Keratinocyte (primary cell): ENCODE results near the gene PFDN2. TPM values are rescaled to one million over a fixed set of nuclear protein-coding genes. Genes with fewer than 3 reads are reported as not detected.

Experiments
- DNase-seq: peaks from one replicate; pipeline ENCODE4 v3.0.0-alpha.2; 2011; ENCODE audit warnings: low read depth, missing footprints, low spot score
- FAIRE-seq: peaks from 2 replicates; lab custom pipeline; 2011; peaks lifted over from hg19 to GRCh38; lab: Jason Lieb, UNC
- H2AFZ ChIP-seq: 2 replicates; pipeline ENCODE4 v1.6.0; 2012; ENCODE audit warnings: low read length, control low read depth, inconsistent platforms; ENCODE audit not compliant: control insufficient read depth
- H3K27ac ChIP-seq: 2 replicates; pipeline ENCODE4 v1.5.1; 2011; ENCODE audit warnings: low read length; ENCODE audit not compliant: control insufficient read depth, insufficient read depth
- H3K27me3 ChIP-seq: 3 replicates; pipeline ENCODE4 v1.6.0; 2011; ENCODE audit warnings: low read length; ENCODE audit not compliant: control insufficient read depth, insufficient read depth; ENCODE audit errors: extremely low read depth
- H3K36me3 ChIP-seq, 2 experiments: 2 replicates in 1 of 2; 3 replicates in 1 of 2; pipeline ENCODE4 v1.5.1; 2011; ENCODE audit warnings: low read length in 2 of 2, mild to moderate bottlenecking in 1 of 2; ENCODE audit not compliant: control insufficient read depth in 2 of 2, insufficient read depth in 2 of 2; ENCODE audit errors: extremely low read depth in 1 of 2
- H3K4me1 ChIP-seq: 3 replicates; pipeline ENCODE4 v1.5.1; 2011; ENCODE audit warnings: low read length; ENCODE audit not compliant: control insufficient read depth, insufficient read depth; ENCODE audit errors: extremely low read depth
- H3K4me2 ChIP-seq: 3 replicates; pipeline ENCODE4 v1.6.0; 2011; ENCODE audit warnings: low read depth, low read length; ENCODE audit not compliant: control insufficient read depth, insufficient read depth; ENCODE audit errors: extremely low read depth
- H3K4me3 ChIP-seq, 3 experiments: fragments of 200-600 bp in 1 of 3; sonication (generic) in 1 of 3; 2 replicates in 2 of 3; 3 replicates in 1 of 3; pipeline ENCODE4 v1.5.1; 2011 to 2016; ENCODE audit warnings: low read length in 3 of 3, mild to moderate bottlenecking in 3 of 3, control low read depth in 2 of 3, inconsistent platforms in 1 of 3, low read depth in 1 of 3, mixed read lengths in 1 of 3, mixed run types in 1 of 3, moderate library complexity in 1 of 3; ENCODE audit not compliant: control insufficient read depth in 2 of 3, insufficient read depth in 2 of 3; ENCODE audit errors: extremely low read depth in 1 of 3
- H3K79me2 ChIP-seq: 2 replicates; pipeline ENCODE4 v1.6.0; 2012; ENCODE audit warnings: low read length; ENCODE audit not compliant: control insufficient read depth, insufficient read depth
- H3K9ac ChIP-seq: 3 replicates; pipeline ENCODE4 v1.6.0; 2011; ENCODE audit warnings: low read length; ENCODE audit not compliant: control insufficient read depth, insufficient read depth; ENCODE audit errors: extremely low read depth
- H3K9me1 ChIP-seq: 3 replicates; pipeline ENCODE4 v1.6.0; 2011; ENCODE audit warnings: low read length; ENCODE audit not compliant: control insufficient read depth, insufficient read depth; ENCODE audit errors: extremely low read depth
- H3K9me3 ChIP-seq: 2 replicates; pipeline ENCODE4 v1.5.1; 2012; ENCODE audit warnings: low read depth, low read length; ENCODE audit not compliant: control insufficient read depth
- H4K20me1 ChIP-seq: 3 replicates; pipeline ENCODE4 v1.6.0; 2011; ENCODE audit warnings: low read length; ENCODE audit not compliant: control insufficient read depth, insufficient read depth; ENCODE audit errors: extremely low read depth
- EZH2 ChIP-seq: IDR thresholded peaks from one replicate; pipeline ENCODE4 v1.6.1; 2012; ENCODE audit warnings: inconsistent platforms, mild to moderate bottlenecking, low read length, moderate library complexity
- dilution Hi-C: fragments of 300-500 bp; cut with MboI; formaldehyde crosslinking; loops from one replicate; pipeline ENCODE4 v1.7.0; 2020; ENCODE audit warnings: low sequenced_read_pairs; ENCODE audit not compliant: extremely low pct_ligation_motif_present
- polyA plus RNA-seq, 5 experiments: library from polyadenylated mRNA; depleted of rRNA in 3 of 5; stranded (reverse) in 3 of 5; stranded (forward) in 1 of 5; unstranded in 1 of 5; fragments of >200 nt; gene quantifications; 1 replicate in 1 of 5; 2 replicates in 3 of 5; 3 replicates in 1 of 5; pipeline versions ENCODE4 v1.2.1 to v1.2.3, GENCODE V29; 2011 to 2012; ENCODE audit warnings: missing spikeins in 2 of 5, low read depth in 1 of 5, low replicate concordance in 1 of 5
- TF ChIP-seq, protein P1 (sequence below), 3 experiments: IDR thresholded peaks in 1 of 3; conservative IDR thresholded peaks in 1 of 3; optimal IDR thresholded peaks in 1 of 3; 2 replicates in 2 of 3; 3 replicates in 1 of 3; pipeline versions ENCODE3 to v1.5.1; 2011; ENCODE audit warnings: low read length in 3 of 3, mild to moderate bottlenecking in 3 of 3, moderate library complexity in 2 of 3, control low read depth in 1 of 3, inconsistent platforms in 1 of 3; ENCODE audit not compliant: insufficient read depth in 2 of 3; ENCODE audit errors: extremely low read depth in 1 of 3

The PFDN2 gene
- polyA plus RNA-seq, 1 donor (not counting 4 experiments of a cell fraction or from before 2014, with no cell fraction given) = 184 TPM

DNA sequence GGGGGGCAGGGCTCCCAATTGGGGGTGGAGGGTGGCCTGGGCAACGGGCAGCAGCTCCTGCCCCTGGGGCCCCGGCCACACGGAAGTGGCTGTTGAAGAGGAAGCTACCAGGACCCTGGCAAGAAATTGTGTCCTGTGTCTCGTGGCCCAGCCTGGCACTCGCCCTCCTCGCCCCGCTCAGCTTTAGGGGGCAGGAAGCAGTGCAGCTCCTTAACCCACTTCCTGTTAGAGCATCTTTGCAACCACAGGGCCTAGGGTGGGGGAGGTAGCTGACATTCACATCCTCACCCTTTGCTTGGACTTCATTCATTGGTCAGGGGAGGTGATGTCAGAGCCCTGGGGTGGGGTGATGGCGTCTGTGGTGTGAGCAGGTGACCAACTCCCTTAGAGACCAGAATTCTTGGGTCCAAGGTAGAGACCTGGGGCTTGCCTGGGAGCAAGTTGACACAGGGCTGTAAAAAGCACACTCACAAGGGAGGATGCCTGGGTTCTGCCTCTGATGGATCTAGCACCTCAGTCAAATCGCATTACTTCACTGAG lies 48.0 kb downstream of the PFDN2 start, which contains the start of gene ARHGAP30:
TSS of gene ARHGAP30 (minus strand) at position 161 of the 540 bp plus-strand sequence. CDS start 267 bp downstream, outside the sequence.
- TF ChIP-seq, protein P1, sequence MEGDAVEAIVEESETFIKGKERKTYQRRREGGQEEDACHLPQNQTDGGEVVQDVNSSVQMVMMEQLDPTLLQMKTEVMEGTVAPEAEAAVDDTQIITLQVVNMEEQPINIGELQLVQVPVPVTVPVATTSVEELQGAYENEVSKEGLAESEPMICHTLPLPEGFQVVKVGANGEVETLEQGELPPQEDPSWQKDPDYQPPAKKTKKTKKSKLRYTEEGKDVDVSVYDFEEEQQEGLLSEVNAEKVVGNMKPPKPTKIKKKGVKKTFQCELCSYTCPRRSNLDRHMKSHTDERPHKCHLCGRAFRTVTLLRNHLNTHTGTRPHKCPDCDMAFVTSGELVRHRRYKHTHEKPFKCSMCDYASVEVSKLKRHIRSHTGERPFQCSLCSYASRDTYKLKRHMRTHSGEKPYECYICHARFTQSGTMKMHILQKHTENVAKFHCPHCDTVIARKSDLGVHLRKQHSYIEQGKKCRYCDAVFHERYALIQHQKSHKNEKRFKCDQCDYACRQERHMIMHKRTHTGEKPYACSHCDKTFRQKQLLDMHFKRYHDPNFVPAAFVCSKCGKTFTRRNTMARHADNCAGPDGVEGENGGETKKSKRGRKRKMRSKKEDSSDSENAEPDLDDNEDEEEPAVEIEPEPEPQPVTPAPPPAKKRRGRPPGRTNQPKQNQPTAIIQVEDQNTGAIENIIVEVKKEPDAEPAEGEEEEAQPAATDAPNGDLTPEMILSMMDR (optimal IDR thresholded peaks at IDR 0.05 in 1 of 3, IDR thresholded peaks at IDR 0.05 in 1 of 3, conservative IDR thresholded peaks at IDR 0.05 in 1 of 3; ENCODE audit: extremely low read depth in 1 of 3, insufficient read depth in 2 of 3, low read length in 3 of 3) = no peak
- TF ChIP-seq EZH2 = no peak
- H3K4me3 ChIP-seq = no peak within 1 kb of the TSS
- no peak within 1 kb of the TSS for H3K27ac ChIP-seq
- no peaks in the 10 kb centered on the region for H3K9me3 ChIP-seq
- H3K9me1 ChIP-seq = peaks cover 2% of the 10 kb centered on the region
- no peak within 1 kb of the TSS for H3K4me2 ChIP-seq
- H3K79me2 ChIP-seq = no peaks in the 10 kb centered on the region
- no peak within 1 kb of the TSS for H2AFZ ChIP-seq
- no peaks in the 10 kb centered on the region for H3K27me3 ChIP-seq
- FAIRE-seq (no peak), DNase-seq (no peak)
- dilution Hi-C loops = no loop called here
- no peaks in the 10 kb centered on the region for H4K20me1 ChIP-seq
- no peaks in the 10 kb centered on the region for H3K36me3 ChIP-seq
- peaks cover 33% of the 10 kb centered on the region for H3K4me1 ChIP-seq
- no peak within 1 kb of the TSS for H3K9ac ChIP-seq

DNA sequence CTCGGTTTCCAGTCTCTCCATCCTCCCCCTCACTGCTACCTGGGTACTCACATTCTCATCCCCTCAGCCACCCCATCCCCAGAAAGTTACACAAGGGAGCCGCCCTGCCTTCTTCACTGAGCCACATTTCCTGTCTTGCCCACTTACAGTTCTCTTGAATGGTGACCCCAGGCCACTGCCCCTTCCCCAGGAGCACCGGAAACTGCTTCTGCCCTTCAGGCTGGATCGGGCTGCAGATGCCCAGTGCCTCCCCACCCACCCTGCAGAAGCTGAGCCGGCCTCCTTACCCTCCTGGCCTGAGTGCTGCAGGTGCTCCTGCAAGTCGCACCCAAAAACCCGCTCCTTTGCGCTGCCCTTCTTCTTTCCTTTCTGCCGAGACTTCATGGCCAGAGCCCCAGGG lies 48.6 kb downstream of the PFDN2 start:
- Histone ChIP-seq H3K4me2 (no peak overlapping the region), H3K27ac (no peak overlapping the region), H3K4me1 (peaks cover 28% of the 10 kb centered on the region), H3K27me3 (no peaks in the 10 kb centered on the region), H4K20me1 (no peaks in the 10 kb centered on the region), H3K9ac (no peak overlapping the region), H3K36me3 (no peaks in the 10 kb centered on the region), H3K79me2 (no peaks in the 10 kb centered on the region), H3K9me3 (no peaks in the 10 kb centered on the region), H3K9me1 (peaks cover 2% of the 10 kb centered on the region), H3K4me3 (no peak overlapping the region), H2AFZ (no peak overlapping the region)
- dilution Hi-C loops = no loop called here
- TF ChIP-seq EZH2 = no peak
- TF ChIP-seq, protein P1 (optimal IDR thresholded peaks at IDR 0.05 in 1 of 3, IDR thresholded peaks at IDR 0.05 in 1 of 3, conservative IDR thresholded peaks at IDR 0.05 in 1 of 3; ENCODE audit: extremely low read depth in 1 of 3, insufficient read depth in 2 of 3, low read length in 3 of 3) = no peak
- no peak for DNase-seq
- no peak for FAIRE-seq
